IPS DF 6.9 (cell line): ENCODE measurements around the gene OPALIN.

Experiments
- DNase-seq: peaks from one replicate; pipeline ENCODE4 v3.0.0-alpha.2; 2013; ENCODE audit warnings: low read depth, low spot score
- H3K27ac ChIP-seq: one replicate; pipeline ENCODE4 v1.5.1; 2013; ENCODE audit warnings: low read length, control low read depth
- H3K27me3 ChIP-seq: 2 replicates; pipeline ENCODE4 v1.6.1; 2013; ENCODE audit warnings: mild to moderate bottlenecking, low read length; ENCODE audit not compliant: control insufficient read depth, insufficient read depth
- H3K36me3 ChIP-seq: 2 replicates; pipeline ENCODE4 v1.6.1; 2013; ENCODE audit warnings: low read length; ENCODE audit not compliant: control insufficient read depth, insufficient read depth
- H3K4me1 ChIP-seq: 2 replicates; pipeline ENCODE4 v1.6.1; 2013; ENCODE audit warnings: low read length; ENCODE audit not compliant: control insufficient read depth, insufficient read depth
- H3K4me3 ChIP-seq: 2 replicates; pipeline ENCODE4 v1.5.1; 2013; ENCODE audit warnings: mild to moderate bottlenecking, low read length
- H3K9me3 ChIP-seq: 2 replicates; pipeline ENCODE4 v1.6.1; 2013; ENCODE audit warnings: low read length, inconsistent platforms; ENCODE audit not compliant: control insufficient read depth, insufficient read depth
- WGBS: extraction: QIAGEN DNeasy Blood & Tissue Kit; methylation state at CpG from one replicate; pipeline ENCODE4 v1.1.7; 2013; ENCODE audit warnings: mixed read lengths, missing lambda C conversion rate; ENCODE audit not compliant: insufficient read length, insufficient coverage; 5-methylcytosine and 5-hydroxymethylcytosine counted together

Gene OPALIN

DNA sequence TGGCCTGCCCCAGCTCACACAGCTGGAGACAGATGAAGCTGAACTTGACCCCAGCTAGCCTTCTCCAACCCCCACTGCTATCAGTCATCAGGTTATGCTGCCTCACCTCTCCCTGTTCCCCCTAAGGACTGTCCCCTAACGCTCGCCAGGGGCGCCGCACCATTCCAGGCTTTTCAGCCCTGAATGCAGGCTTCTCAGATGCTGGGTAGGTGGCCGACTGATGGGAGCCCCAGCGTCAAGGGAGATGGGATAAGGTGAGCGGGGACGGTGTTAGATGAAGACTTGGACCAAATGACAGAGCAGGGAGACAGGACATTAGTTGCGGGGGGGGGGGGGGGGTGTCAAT lies 15.8 kb upstream of the OPALIN start:
- Histone ChIP-seq H3K4me1 (peaks cover 5% of the 10 kb centered on the region), H3K9me3 (no peaks in the 10 kb centered on the region), H3K27ac (no peak overlapping the region), H3K4me3 (no peak overlapping the region; the same call in 1 of the 2 replicates), H3K36me3 (no peaks in the 10 kb centered on the region), H3K27me3 (no peaks in the 10 kb centered on the region)
- no peak for DNase-seq
- WGBS, result no CpG with 5 or more reads among the region's 9 CpGs

DNA sequence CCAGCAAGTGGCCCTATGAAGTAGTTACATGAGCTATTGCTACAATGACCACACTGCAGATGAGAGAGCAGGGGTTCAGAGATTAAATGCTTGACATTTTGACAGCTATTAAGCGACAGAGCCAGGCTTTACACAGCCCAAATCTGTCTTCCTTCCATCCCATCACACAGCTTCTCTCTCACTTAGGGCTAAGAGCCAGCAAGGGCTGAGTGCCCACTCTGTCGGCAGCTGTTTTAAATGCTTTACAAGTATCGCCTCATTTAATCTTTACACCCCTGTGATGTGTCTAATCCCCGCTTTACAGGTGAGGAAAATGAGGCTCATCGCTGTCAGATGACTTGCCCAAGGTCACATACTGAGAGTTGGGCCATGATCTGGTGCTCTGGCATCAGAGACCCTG lies 15.2 kb upstream of the OPALIN start:
- no peak overlapping the region for H3K4me3 ChIP-seq
- H3K27ac ChIP-seq, result no peak overlapping the region
- no peaks in the 10 kb centered on the region for H3K27me3 ChIP-seq
- no peak for DNase-seq
- H3K9me3 ChIP-seq, result no peaks in the 10 kb centered on the region
- no CpG with 5 or more reads among the region's 5 CpGs for WGBS
- peaks cover 5% of the 10 kb centered on the region for H3K4me1 ChIP-seq
- H3K36me3 ChIP-seq, result no peaks in the 10 kb centered on the region

DNA sequence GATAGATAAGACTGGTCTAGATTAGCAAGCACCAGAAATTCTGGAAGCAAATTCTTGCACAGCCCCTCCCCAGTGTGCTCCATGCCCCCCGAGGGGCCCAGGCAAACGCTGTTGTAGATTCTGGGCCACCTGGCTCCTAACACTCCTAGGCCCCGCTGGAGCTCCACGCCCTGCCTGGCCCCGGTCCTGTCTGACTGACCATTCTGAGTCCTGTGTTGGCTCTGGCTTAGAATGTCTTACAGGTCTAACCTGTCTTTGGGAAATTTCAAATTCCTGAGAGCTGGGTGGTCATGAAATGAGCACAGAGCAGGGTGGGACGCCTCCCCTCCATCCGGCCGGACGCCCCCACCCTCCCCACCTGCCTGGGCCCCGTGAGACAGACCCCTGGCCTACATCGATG lies 12.6 kb upstream of the OPALIN start:
- Histone ChIP-seq H3K4me1 (peaks cover 5% of the 10 kb centered on the region), H3K4me3 (no peak overlapping the region), H3K36me3 (no peaks in the 10 kb centered on the region), H3K27ac (no peak overlapping the region), H3K27me3 (no peaks in the 10 kb centered on the region), H3K9me3 (no peaks in the 10 kb centered on the region)
- DNase-seq, result no peak
- no CpG with 5 or more reads among the region's 11 CpGs for WGBS

DNA sequence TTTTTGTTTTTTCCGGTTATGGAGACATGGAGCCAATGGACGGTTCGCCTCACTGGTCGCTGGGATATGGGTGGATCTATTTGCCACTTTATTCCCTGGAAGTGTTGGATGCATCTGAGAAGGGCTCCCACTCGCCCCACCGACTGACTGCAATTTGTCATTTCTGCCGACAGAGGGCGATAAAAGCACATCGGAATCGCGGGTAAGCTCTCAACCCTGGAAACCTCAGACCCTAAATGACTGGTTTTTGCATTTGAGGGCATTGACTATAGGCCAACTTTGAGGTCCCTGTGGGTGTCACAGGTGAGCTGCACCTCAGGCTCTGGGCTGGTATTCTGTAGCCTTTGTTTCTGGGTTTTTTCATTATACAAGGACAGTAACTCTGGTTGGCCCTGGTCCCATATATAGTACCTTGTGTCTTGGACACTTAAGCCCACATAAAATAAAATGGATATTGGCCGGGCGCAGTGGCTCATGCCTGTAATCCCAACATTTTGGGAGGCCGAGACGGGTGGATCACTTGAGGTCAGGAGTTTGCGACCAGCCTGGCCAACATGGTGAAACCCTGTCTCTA lies 11.9 kb upstream of the OPALIN start:
- no peak overlapping the region for H3K4me3 ChIP-seq
- H3K9me3 ChIP-seq, result no peaks in the 10 kb centered on the region
- peak; percentile 71 for DNase-seq
- no CpG with 5 or more reads among the region's 16 CpGs for WGBS
- no peaks in the 10 kb centered on the region for H3K27me3 ChIP-seq
- H3K27ac ChIP-seq, result no peak overlapping the region
- H3K4me1 ChIP-seq, result peaks cover 5% of the 10 kb centered on the region
- H3K36me3 ChIP-seq, result no peaks in the 10 kb centered on the region

DNA sequence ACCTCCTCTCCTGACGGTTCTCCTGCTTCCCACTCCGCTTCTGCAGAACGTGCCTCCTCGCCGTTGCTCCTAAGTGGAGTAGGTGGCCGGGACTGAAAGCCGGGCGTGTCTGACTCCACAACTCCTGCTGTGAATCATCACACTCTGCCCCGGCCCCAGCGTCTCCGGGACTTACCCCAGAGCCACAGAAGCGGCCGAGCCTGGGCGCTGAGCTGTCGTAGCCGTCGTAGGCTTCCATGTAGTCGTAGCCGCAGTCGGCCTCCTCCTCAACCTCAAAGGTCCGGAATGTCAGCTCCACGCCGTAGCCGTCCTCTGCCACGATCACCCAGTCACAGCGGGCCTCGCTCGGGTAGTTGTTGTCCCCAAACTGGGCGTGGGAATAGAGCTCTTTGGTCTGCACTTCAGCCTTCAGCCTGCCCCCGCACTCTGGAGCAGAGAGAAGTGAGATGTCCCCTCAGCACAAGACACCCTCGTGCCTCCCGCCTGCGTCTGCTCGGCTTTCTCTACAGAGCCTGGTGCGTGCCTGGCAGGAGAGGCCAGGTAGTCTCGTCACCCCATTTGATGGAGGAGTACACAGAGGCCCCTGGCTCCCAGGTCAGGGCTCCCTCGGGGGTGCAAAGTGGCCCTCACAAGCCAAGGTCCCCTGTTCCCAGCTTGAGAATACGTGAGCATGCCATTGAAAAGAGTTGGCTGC lies 11.2 kb upstream of the OPALIN start:
- Histone ChIP-seq H3K27ac (no peak overlapping the region), H3K4me1 (peaks cover 4% of the 10 kb centered on the region), H3K4me3 (no peak overlapping the region), H3K9me3 (no peaks in the 10 kb centered on the region), H3K36me3 (no peaks in the 10 kb centered on the region), H3K27me3 (no peaks in the 10 kb centered on the region)
- no CpG with 5 or more reads among the region's 38 CpGs for WGBS
- DNase-seq, result no peak

DNA sequence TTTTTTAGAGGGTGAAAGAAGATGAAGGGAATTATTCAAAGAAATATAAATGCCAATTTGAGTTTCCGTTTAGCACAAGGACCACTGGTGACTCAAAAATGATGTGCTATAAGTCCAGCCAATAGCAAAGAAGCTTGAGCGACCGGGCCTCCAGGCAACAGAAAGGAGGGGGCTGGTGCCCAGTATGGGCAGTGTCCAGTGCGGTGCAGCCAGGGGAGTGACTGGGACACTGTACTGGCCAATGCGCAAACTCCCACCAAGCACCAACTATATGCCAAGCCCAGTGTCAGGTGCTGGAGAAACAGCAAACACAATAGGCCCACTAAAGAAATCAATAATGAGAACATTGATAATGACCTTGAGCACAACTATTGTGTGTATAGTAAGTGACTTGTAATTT lies 10.2 kb upstream of the OPALIN start:
- no peaks in the 10 kb centered on the region for H3K4me1 ChIP-seq
- H3K9me3 ChIP-seq, result no peaks in the 10 kb centered on the region
- WGBS, result no CpG with 5 or more reads among the region's 5 CpGs
- no peaks in the 10 kb centered on the region for H3K36me3 ChIP-seq
- DNase-seq, result no peak
- no peaks in the 10 kb centered on the region for H3K27me3 ChIP-seq
- no peak overlapping the region for H3K4me3 ChIP-seq
- no peak overlapping the region for H3K27ac ChIP-seq

DNA sequence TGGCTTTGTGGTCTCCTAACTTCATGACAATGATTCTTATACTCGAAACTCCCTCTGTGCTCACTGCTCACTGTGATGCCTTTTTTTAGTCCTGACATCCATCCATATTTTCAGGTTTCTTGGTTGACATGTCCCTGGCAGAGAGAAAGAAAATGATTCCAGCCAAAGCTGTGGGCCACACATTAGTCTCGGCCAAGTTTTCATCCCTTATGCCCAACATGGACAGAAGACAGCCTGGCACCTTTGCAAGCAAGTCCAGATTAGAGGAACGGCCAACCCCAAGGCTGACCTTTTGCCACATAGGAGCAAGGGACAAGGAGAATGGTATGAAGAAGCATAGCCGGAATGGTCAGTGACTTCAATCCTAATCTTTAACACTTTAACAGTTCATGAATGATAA lies 8.7 kb upstream of the OPALIN start:
- WGBS, result no CpG with 5 or more reads among the region's 4 CpGs
- no peak for DNase-seq
- H3K27ac ChIP-seq, result no peak overlapping the region
- no peak overlapping the region for H3K4me3 ChIP-seq
- no peaks in the 10 kb centered on the region for H3K27me3 ChIP-seq
- H3K9me3 ChIP-seq, result no peaks in the 10 kb centered on the region
- no peaks in the 10 kb centered on the region for H3K36me3 ChIP-seq
- no peaks in the 10 kb centered on the region for H3K4me1 ChIP-seq

DNA sequence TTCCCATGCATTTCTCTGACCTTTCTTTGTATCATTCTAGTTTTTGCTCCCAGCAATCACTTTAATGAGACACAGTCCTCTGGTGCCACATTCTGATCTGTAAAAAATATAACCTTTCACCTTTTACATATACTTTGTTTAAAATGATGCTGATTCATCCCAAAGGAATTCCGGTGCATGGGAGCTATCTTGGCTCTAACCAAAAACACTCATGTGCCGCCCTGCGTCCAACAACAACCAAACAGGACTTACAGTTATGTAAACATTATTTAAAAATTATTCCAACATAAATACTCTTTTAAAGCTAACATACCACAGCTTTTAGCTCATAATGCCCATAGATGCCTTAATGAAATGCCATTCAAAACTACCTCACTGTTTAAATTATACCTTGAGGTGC lies 7.7 kb upstream of the OPALIN start:
- Histone ChIP-seq H3K4me3 (no peak overlapping the region), H3K27ac (no peak overlapping the region), H3K27me3 (no peaks in the 10 kb centered on the region), H3K4me1 (no peaks in the 10 kb centered on the region), H3K36me3 (no peaks in the 10 kb centered on the region), H3K9me3 (no peaks in the 10 kb centered on the region)
- no peak for DNase-seq
- WGBS, result 100% methylated on average over 1 of the region's 3 CpGs

- Histone ChIP-seq H3K27me3 (no peaks in the 10 kb centered on the region), H3K4me3 (no peak overlapping the region), H3K36me3 (no peaks in the 10 kb centered on the region), H3K9me3 (no peaks in the 10 kb centered on the region), H3K27ac (no peak overlapping the region), H3K4me1 (no peaks in the 10 kb centered on the region)
- DNase-seq, result no peak
- WGBS, result no CpG with 5 or more reads among the region's 3 CpGs
These were observed 6.8 kb upstream of the OPALIN start for GRCh38 chr10:96365571-96365970.

- no peak for DNase-seq
- WGBS, result no CpG with 5 or more reads among the region's 3 CpGs
- no peaks in the 10 kb centered on the region for H3K36me3 ChIP-seq
These were observed 2.0 kb upstream of the OPALIN start for GRCh38 chr10:96360766-96361165.

GRCh38 chr10:96360331-96360730 lies 1.5 kb upstream of the OPALIN start:
- Histone ChIP-seq H3K4me1 (no peaks in the 10 kb centered on the region), H3K27me3 (no peaks in the 10 kb centered on the region), H3K4me3 (no peak overlapping the region), H3K36me3 (no peaks in the 10 kb centered on the region), H3K27ac (no peak overlapping the region), H3K9me3 (no peaks in the 10 kb centered on the region)
- DNase-seq, result no peak
- WGBS, result no CpG with 5 or more reads among the region's 6 CpGs

More at GRCh38 chr10:96360766-96361165, 2.0 kb upstream of the OPALIN start:
- no peaks in the 10 kb centered on the region for H3K4me1 ChIP-seq
- H3K27ac ChIP-seq, result no peak overlapping the region
- no peak overlapping the region for H3K4me3 ChIP-seq
- H3K27me3 ChIP-seq, result no peaks in the 10 kb centered on the region
- no peaks in the 10 kb centered on the region for H3K9me3 ChIP-seq
